C4-2B (cell line): ENCODE data around the gene TYW1.
"Not testable (repeated sequence)": the region's sequence is repeated elsewhere in the genome, so short reads cannot be mapped to it uniquely, and the experiment has no call there.

ENCODE experiments used
- H3K27ac ChIP-seq: fragments of 450-650 bp; 2 replicates; pipeline ENCODE4 v1.5.1; 2017
- ZFX ChIP-seq: fragments of 450-650 bp; IDR thresholded peaks from 2 replicates; pipeline ENCODE4 v1.6.1; 2017
- TF ChIP-seq, protein P1 (sequence below): fragments of 450-650 bp; conservative IDR thresholded peaks from 2 replicates; pipeline ENCODE4 v1.5.1; 2017; ENCODE audit warnings: mild to moderate bottlenecking

The TYW1 gene

DNA sequence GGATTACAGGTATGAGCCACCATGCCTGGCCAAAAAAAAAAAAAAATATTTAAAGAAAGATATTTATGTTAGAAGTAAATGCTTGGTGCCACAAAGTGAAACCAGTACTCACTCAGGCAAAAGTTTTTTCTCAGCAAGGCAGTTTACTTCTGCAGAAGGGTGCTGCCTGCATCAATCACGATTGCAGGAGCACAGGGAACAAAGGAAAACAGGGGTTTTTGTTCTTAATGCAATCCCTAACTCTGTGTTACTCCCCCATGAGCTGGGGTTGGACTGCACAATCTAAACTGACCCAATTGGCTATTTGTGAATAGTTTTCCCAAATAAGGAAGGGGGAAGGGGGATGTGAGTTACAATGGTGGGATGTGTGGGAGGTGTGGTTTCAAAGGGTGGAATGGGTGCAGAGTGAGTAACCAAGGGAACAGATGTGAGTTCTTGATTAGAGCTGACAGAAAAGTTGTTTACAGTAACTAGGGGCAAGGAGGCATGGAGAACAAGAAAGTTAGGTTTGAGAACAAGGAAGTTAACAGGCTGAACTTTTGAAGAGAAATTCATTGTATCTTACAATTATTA lies 255.4 kb downstream of the TYW1 start:
- TF ChIP-seq, protein P1, sequence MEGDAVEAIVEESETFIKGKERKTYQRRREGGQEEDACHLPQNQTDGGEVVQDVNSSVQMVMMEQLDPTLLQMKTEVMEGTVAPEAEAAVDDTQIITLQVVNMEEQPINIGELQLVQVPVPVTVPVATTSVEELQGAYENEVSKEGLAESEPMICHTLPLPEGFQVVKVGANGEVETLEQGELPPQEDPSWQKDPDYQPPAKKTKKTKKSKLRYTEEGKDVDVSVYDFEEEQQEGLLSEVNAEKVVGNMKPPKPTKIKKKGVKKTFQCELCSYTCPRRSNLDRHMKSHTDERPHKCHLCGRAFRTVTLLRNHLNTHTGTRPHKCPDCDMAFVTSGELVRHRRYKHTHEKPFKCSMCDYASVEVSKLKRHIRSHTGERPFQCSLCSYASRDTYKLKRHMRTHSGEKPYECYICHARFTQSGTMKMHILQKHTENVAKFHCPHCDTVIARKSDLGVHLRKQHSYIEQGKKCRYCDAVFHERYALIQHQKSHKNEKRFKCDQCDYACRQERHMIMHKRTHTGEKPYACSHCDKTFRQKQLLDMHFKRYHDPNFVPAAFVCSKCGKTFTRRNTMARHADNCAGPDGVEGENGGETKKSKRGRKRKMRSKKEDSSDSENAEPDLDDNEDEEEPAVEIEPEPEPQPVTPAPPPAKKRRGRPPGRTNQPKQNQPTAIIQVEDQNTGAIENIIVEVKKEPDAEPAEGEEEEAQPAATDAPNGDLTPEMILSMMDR = no peak
- no peak for TF ChIP-seq ZFX
- no peak overlapping the region for H3K27ac ChIP-seq

- H3K27ac ChIP-seq = not testable (repeated sequence)
Observed at GRCh38 chr7:67255076-67255475, 258.4 kb downstream of the TYW1 start.

DNA sequence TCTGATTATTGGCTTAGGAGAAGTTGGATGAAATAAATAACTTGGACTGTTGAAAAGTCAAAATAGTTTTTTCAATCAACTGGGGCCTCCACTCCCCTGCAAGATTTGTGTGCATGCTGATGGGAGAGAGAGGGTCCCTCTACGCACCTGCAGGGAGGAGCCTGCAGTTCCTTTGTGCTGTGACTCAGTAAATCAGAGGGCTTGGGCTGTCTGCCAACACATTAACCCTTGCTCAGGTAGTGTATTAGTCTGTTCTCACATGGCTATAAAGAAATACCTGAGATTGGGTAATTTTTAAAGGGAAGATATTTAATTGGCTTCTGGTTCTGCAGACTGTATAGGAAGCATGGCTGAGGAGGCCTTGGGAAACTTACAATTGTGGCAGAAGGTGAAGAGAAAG lies 261.1 kb downstream of the TYW1 start:
- not testable (repeated sequence) for H3K27ac ChIP-seq

DNA sequence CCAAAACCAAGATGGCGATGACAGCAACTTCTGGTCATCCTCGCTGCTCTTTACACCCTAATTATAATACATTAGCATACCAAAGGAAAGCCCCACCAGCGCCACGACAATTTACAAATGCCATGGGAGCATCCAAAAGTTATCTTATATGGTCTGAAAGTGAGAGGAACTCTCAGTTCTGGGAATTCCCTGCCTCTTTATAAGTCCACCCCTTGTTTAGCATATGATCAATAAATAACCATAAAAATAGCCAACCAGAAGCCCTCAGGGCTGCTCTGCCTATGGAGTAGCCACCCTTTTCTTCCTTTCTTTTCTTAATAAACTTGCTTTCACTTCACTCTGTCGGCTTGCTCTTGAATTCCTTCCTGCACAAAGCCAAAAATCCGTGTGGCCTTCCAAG lies 262.7 kb downstream of the TYW1 start:
- H3K27ac ChIP-seq = not testable (repeated sequence)

- not testable (repeated sequence) for H3K27ac ChIP-seq
Observed at GRCh38 chr7:67260166-67260586, 263.5 kb downstream of the TYW1 start.

- not testable (repeated sequence) for H3K27ac ChIP-seq
Observed at GRCh38 chr7:67264000-67264399, 267.4 kb downstream of the TYW1 start.

- not testable (repeated sequence) for H3K27ac ChIP-seq
Observed at GRCh38 chr7:67266070-67266469, 269.4 kb downstream of the TYW1 start.

GRCh38 chr7:67267914-67268313 lies 271.3 kb downstream of the TYW1 start:
- H3K27ac ChIP-seq = no peak overlapping the region
- TF ChIP-seq ZFX = no peak

- H3K27ac ChIP-seq = not testable (repeated sequence)
Observed at GRCh38 chr7:67269916-67270315, 273.3 kb downstream of the TYW1 start.
